ENCODE results near the gene SSBP3.

- TF ChIP-seq CTCF (conservative IDR thresholded peaks at IDR 0.05; ENCODE audit: low read length) (no peak), EZH2phosphoT487 (IDR thresholded peaks at IDR 0.05; ENCODE audit: borderline replicate concordance, low read depth, low read length) (no peak)
These were observed 175.5 kb downstream of the SSBP3 start for GRCh38 chr1:54230507-54231339.
